ENCODE data around the gene ST8SIA6.
A peak's percentile ranks its signal among the peaks of the same experiment; 100 is the strongest.
"Not testable (repeated sequence)": the region's sequence is repeated elsewhere in the genome, so short reads cannot be mapped to it uniquely, and the experiment has no call there.

The ST8SIA6 gene

GRCh38 chr10:17457083-17457482, 2.7 kb upstream of the ST8SIA6 start:
- no peak for DNase-seq (ENCODE audit: low read depth in 2 of 2)

- no peak for DNase-seq (ENCODE audit: low read depth in 2 of 2)
Measured at GRCh38 chr10:17456032-17456548, 1.7 kb upstream of the ST8SIA6 start.

DNA sequence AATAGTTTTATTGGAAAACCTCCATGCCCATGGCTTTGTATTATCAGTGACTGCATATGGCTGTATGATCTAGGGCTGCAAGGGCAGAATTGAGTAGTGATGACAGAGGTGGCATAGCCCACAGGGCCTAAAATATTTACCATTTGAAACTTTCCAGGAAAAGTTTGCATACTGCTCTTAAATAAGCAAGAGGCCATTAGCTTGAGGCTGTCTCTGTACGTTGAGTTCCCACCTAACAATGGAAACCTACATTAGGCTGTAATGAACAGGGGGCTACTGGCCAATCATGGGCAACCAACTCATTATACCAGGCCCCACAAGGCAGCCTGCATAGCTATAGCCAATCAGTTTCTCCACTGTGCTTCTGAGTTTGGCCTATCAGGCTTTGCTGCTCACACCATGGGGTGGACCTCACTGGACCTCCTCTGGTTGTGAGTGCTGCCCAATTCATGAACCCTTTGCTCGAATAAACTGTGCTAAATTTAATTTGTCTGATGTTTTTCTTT, 673 bp upstream of the ST8SIA6 start:
- no peak for DNase-seq (ENCODE audit: low read depth in 2 of 2)

DNA sequence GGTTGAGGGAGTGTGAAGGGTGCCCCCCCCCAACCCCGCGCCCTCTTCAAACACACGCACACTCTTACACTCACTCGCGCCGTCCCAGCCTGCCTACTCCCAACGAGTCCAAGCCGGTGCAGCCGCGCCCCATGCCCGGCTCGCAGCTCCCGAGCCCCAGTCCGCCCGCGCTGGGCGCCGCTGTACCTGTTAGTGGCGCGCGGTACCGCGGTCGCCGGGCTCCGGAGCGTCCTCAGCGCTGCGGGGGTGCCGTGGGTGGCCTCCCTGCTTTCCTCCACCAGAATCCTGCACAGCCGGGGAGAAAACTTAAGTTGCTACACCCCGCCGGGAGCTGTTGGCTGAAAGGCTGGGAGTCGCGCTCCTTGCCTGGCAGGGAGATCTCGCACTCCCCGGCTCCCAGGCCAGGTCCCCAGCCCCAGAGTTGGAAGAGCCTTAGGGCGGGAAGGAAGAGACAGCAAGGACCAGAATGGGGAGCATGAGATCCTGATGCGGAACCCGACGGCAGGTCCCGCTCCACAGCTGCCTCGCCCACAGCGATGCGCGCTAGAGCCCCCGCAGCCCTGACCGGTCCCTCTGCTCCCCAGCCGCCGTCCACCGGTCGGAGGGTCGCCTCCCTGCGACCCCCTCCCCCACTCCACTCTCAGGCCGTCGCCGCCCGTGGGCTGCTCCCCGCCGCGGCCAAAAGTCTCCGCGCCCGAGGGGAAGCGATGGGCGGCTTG, 863 bp downstream of the ST8SIA6 start:
- peak in 1 of 2 donors; percentile 10 for DNase-seq (ENCODE audit: low read depth in 2 of 2)

- no peak for DNase-seq (ENCODE audit: low read depth in 2 of 2)
Measured at GRCh38 chr10:17453035-17453372, 1.4 kb downstream of the ST8SIA6 start.

DNA sequence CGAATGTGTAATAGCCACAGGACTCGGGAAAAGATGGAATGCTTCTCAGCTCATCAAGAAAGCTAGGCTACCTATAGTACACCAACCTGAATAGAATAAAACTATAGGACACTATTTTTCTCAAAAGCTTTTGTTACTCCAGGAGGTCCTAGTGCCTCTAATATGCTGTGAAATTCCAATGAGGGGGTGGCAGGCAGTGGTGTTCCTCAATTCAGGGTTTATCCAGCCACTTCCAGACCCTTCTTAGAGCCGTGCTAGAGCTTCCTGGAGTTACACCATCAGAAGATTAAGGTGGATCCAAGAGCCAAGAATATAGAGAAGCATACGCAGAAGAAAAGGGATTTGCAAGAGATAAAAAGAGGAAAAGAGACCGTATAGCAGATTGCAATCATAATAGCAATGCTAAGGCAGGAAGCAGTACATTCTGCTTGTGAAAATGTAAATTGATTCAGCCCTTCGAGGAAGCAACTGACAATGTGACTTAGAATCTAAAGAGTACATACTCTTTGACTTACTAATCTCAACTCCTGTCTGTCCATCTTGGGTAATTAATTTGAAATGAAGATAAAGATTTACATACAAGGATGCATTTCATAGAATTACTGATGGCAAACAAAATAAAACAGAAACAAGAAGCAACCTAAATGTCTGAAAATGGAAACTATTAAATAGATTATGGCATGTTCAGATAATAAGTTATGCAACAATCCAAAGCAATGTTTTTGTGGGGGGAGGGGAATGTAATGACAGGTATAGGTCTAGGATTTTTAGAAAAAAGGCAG, 2.1 kb downstream of the ST8SIA6 start:
- no peak for DNase-seq (ENCODE audit: low read depth in 2 of 2)

GRCh38 chr10:17450024-17450423, 4.4 kb downstream of the ST8SIA6 start:
- DNase-seq (ENCODE audit: low read depth in 2 of 2): no peak

- no peak for DNase-seq (ENCODE audit: low read depth in 2 of 2)
Measured at GRCh38 chr10:17445400-17445998, 8.9 kb downstream of the ST8SIA6 start.

GRCh38 chr10:17444388-17444714, 10.0 kb downstream of the ST8SIA6 start:
- DNase-seq (ENCODE audit: low read depth in 2 of 2): no peak

DNA sequence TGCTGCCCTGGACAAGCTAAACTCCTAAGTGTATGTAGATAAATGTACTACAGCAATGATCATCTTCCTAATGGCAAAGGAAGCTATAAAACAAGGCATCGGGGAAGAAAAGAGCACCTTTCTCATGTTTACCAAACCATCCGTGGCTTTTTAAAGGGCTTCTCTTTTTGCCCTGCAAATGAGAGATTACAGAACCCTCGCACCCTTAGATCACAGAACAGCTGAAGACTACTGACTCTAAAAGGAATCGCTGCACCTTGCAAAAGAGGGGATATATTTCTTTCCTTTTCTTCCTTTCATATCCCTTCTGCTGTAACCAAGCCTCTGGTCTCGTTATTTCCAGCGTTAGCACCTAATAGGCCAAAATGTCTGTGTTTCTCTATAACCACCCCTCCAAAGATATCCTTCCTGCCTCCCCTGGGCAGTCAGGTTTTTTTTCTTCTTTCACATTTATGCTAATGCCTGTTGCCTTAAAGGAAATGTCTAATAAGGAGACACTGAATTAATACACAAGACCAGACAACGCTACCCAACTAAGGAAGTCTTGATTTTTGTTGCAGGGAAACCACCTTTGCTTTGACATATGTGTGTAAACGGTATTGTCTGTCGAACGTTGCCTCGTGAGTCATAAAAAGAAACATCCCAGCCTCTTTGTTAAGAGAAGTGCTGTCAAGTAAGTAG, 10.5 kb downstream of the ST8SIA6 start:
- no peak for DNase-seq (ENCODE audit: low read depth in 2 of 2)

- no peak for DNase-seq (ENCODE audit: low read depth in 2 of 2)
Measured at GRCh38 chr10:17438583-17438982, 15.8 kb downstream of the ST8SIA6 start.

DNA sequence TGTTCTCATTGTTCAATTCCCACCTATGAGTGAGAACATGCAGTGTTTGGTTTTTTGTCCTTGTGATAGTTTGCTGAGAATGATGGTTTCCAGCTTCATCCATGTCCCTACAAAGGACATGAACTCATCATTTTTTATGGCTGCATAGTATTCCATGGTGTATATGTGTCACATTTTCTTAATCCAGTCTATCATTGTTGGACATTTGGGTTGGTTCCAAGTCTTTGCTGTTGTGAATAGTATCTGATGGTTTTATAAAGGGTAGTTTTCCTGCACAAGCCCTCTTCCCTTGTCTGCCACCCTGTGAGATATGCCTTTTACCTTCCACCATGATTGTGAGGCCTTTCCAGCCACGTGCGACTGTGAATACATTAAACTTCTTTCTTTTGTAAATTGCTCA, 17.8 kb downstream of the ST8SIA6 start:
- DNase-seq (ENCODE audit: low read depth in 2 of 2): not testable (repeated sequence)

- no peak for DNase-seq (ENCODE audit: low read depth in 2 of 2)
Measured at GRCh38 chr10:17435953-17436352, 18.4 kb downstream of the ST8SIA6 start.

DNA sequence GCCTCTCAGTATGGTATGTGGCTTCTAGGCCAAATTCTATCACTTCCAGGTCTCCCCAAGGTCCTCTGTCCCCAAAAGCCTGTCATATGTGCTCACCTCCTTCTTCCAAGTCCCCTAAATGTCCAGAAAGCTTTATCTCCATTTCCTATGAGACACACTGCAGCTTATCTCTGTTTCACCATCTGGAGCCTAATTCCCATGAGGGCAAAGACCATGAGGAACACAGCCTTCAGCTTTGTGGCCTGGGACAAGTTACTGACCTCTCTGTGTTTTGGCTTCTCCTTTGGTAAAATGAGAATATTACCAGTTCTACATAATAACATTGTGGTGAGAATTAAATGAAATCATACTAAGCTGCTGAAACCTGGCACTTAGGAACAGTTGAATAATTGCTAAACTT, 19.2 kb downstream of the ST8SIA6 start:
- no peak for DNase-seq (ENCODE audit: low read depth in 2 of 2)

DNA sequence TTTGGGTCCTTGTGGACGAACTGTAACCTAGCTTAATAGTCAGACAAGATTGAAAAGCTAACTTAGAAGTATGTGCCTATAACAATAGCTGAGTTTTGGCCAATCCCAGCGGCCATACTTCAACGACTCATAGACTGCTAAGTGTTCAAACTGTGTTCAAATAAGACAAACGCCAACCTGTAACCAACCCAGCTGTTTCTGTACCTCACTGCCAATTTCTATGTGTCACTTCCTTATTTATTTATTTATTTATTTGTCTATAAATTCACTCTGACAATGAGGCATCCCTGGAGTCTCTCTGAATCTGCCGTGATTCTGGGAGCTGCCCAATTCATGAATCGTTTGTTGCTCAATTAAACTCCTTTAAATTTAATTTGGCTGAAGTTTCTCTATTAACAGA, 21.7 kb downstream of the ST8SIA6 start:
- no peak for DNase-seq (ENCODE audit: low read depth in 2 of 2)

- DNase-seq (ENCODE audit: low read depth in 2 of 2): no peak
Measured at GRCh38 chr10:17431871-17432311, 22.5 kb downstream of the ST8SIA6 start.

- peak; percentile 42 to 50 for DNase-seq (ENCODE audit: low read depth in 2 of 2)
Measured at GRCh38 chr10:17430647-17431355, 23.6 kb downstream of the ST8SIA6 start.

- DNase-seq (ENCODE audit: low read depth in 2 of 2): no peak
Measured at GRCh38 chr10:17429490-17429889, 24.9 kb downstream of the ST8SIA6 start.

DNA sequence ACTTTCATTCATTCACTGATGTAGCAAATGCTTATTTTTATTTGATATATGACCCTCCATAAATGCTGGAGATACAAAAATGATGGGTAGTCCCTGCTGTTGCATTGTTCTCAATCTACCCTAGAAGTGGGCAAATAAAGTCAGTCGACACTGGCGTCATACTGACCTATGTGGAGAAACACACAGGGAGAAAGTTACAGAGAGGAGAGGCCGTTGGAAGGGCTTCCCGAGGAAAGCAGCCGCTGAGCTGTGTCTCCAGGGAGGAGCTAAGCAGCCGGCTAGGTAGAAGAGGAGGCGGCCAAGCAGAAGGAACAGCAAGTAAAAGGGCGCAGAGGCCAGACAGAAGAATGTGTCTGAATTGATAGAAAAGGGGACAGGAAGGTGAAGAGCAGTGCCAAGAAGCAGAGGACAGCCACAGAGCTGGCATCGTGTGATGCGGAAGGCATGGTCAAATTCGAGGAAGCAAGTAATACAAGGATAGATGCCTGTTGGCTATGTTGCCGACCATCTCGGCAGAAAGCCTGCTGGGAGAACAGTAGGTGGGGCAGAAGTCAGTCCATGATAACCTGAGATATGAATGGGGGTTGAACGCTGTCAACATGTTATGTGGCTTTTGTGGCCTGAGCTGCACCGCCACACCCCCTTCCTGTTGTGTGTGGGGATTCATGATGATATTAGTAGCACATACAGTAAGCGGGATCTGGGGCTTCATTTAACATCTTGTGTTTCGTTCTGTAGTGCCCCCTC, 25.9 kb downstream of the ST8SIA6 start:
- DNase-seq (ENCODE audit: low read depth in 2 of 2): peak; percentile 22 to 41

DNA sequence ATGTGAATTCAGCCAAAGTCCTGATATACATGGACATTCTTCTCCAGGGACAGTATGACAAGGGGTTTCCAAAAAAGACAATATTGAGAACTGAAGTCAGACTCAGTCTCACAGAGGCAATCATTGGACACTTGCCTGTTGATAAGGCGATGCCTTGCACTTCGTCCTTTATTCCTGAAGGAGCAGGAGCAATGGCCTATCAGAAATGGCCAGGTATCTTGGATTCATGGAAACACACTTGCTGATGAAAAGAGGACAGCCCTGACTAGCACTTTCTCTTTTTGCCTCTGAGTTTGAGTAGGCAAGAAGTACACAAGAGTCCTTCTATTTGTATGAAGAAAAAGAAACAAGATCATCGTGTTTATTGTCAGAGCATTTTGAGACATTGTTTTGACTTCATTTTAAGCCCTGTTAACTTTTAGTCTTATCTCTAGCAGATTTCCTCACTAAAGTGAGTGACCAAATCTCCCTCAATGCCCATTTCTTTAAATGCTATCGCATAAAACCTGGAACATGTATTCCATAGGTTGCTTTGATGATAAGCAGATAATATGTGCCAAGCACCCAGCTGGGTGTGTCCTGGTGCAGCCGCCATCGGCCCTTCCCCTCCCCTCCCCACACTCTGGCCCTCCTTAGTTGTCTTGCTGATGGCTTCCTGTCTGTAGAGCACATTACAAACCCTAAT, 26.6 kb downstream of the ST8SIA6 start:
- DNase-seq (ENCODE audit: low read depth in 2 of 2): no peak
